IPS DF 19.7 (cell line): Measurements from ENCODE around the gene TMEM163.
"Not testable (repeated sequence)": the region's sequence is repeated elsewhere in the genome, so short reads cannot be mapped to it uniquely, and the experiment has no call there.

Experiments used
- DNase-seq: peaks from one replicate; pipeline ENCODE4 v3.0.0-alpha.2; 2013; ENCODE audit warnings: low read depth, low spot score

TMEM163 gene

DNA sequence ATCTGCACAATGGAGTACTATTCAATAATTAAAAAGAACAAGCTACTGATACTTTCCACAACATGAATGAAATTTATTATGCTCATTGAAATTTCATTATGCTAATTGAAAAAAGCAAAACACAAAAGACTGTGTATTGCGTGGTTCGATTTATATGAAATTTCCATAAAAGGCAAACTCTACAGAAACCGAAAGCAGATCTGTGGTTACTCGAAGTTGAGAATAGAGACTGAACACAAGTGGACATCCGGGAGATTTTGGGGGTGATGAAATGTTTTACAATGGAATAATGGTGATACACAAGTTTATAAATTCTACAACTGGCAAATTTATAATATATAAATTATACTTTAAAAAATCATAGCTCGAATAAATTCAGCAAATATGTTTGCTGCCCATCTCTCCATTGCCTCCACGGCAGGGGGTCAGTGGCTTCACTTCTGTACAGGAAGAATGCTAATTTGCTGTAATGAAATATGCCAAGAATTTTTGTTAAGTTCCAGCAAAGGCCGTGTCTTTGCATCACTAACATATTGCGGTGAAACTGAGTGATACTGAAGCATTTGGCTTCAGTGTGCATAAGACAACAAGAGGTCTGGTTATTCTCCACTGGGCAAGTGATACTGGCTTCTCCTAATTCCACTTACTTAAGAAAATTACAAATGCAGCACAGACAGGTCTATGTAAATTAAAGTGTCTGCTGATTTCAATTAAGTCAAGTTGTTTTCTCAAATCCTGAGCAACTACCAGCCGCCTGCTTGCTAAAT is 96.7 kb downstream of the TMEM163 start:
- DNase-seq, result no peak

DNA sequence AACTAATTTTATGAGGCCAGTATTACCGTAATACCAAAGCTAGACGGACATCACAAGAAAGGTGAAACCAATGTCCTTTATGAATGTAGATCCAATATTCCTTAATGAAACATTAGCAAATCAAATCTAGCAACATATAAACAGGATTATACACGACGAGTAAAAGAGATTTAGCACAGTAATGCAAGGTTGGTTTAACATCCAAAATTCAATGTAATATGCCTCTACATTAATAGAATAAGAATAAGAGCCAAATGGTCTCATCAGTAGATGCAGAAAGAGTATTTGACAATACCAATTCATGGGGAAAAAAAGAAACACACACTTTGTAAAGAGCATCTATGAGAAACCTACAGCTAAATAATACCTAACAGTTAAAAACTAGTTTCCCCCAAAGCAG is 99.5 kb downstream of the TMEM163 start:
- no peak for DNase-seq

DNA sequence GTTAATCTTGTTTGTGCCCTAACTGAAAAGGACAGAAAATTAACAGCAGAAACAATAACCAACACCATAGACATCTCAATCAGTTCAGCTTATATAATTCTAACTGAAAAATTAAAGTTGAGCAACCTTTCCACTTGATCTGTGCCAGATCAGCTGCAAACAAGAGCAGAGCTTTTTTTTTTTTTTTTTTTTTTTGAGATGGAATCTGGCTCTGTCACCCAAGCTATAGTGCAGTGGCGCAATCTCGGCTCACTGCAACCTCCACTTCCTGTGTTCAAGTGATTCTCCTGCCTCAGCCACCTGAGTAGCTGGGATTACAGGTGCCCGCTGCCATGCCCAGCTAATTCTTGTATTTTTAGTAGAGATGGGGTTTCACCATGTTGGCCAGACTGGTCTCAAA is 103.3 kb downstream of the TMEM163 start:
- DNase-seq, result not testable (repeated sequence)

DNA sequence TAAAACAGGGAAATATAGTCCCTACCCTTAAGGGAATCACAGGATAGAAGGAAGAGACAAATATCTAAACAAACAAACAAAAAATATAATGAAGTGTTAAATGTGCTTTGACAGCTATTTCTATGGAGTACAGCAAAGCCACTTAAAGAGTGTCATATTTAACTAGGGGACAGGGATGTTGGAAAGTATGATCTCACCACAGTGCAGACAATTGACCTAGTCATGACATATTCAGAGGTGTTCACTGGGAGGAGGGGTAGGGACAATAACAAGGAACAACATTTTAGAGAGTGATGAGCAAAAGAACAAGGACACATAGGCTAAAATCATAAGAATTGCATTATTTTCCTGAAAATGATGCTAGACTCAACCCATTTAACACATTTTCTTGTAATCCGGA is 107.5 kb downstream of the TMEM163 start:
- DNase-seq, result no peak

DNA sequence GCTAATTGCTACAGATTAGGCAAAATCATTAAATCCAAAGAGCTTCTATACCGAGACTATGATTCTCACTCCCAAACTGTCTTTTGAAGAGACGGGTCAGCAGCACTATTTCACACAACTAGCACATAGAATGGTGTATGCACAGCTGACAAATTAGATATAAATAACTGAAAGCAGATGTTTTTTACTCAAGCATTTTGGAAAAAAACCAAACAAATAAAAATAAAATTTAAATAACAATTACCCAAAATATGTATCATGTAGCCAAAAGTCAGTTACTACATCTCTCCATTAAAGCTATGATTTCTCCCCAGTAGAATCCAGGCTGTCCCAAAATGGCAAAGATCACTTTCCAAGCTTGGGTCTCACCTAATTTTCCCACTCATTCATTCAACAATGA is 107.9 kb downstream of the TMEM163 start:
- DNase-seq, result no peak

DNA sequence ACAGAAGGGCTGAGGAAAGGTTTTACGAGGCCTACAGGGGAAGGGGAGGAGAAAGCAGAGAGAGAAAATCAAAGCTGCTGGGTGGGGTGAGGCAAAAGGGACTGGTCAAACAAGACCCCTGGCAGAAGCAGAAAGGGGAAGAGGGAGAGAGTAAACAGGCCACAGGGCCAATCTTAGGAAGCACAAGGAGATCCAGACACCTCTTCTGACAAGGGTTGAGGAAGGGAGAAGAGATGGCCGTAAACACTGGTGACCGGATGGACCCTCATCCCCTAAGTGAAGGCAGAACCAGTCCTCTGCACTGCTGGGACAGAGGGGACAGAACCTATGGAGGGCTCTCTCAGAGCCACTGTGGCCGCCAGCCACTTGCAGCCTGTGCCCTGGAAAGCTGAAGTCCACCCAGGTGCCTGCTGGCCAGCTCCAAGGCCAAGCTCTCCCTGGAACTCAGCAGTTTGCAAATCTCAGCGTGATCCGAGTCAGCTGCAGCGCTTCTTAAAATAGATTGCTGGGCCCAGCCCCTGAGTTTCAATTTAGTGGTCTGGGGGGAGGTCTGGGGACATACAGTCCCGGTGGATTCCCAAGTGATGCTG is 108.8 kb downstream of the TMEM163 start:
- no peak for DNase-seq

DNA sequence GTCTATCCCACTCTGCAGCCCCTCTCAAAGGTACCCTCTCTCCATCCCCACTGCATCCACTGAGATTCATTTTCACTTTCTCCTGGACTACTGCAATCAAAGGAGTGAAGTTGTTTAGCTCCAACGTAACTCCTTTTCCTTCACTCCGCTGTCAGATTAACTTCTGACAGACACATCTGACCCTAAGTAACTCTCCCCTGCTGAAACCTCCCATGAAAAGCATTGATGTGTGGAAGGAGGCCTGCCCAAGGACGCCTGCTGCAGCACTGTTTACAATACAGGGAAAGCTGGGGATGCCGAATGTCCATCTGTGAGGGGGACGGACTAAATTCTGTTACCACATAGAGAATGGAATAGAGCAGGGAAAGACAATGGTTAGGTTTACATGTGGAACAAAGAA is 114.8 kb downstream of the TMEM163 start:
- no peak for DNase-seq

DNA sequence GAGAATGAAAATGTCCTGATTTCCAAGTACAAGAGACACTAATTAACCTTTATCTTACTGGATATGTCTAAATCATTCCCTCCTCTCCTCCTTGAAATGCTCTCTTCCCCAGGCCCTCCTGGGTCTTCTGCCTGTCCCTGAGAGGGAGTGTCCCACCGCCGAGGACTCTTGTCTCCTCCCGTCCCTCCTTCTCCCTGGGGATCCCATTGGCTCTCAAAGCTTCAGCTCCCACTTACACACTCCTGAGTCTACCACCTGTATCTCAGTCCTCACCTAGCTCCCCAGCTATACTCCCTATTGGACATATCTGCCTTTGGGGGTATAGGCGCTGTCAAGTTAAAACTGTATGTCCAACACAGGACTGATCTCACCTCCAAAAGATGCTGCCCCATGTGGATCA is 116.1 kb downstream of the TMEM163 start:
- DNase-seq, result no peak

DNA sequence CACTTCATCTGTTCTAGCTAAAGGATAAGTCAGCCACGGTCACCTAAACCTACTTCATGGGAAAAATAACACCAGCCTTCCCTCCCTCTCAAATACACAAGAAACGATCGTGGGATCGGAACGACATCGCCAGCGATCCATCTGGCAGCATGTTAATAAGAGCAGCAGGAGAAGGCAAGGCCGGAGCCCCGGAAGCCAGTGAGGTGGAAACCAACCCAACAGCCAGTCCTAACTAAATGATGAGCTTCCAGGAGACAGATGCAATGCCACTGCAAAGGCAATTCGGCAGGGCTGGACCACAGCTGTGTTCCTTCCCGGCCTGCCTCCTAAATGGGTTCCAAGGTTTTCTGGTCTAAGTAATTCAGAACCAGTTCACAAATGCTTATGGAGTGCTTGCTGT is 117.5 kb downstream of the TMEM163 start:
- no peak for DNase-seq

DNA sequence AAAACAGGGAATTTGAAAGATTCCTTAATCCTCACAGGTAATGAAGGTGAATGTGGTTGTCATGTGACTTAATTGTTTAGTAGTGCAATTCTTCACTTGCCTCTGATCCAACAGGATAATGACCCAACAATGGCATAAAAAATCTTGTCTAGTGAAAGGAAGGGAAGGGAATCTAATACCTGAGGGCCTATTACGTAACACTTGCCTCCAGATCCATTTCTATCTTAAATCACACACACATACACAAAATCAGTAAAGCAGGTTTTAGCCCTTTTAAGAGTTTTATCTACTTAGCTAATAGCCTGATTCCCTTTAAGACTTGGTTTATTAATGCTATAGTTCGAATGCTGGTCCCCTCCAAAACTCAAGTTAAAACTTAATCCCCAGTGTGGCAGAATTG is 118.6 kb downstream of the TMEM163 start:
- no peak for DNase-seq

DNA sequence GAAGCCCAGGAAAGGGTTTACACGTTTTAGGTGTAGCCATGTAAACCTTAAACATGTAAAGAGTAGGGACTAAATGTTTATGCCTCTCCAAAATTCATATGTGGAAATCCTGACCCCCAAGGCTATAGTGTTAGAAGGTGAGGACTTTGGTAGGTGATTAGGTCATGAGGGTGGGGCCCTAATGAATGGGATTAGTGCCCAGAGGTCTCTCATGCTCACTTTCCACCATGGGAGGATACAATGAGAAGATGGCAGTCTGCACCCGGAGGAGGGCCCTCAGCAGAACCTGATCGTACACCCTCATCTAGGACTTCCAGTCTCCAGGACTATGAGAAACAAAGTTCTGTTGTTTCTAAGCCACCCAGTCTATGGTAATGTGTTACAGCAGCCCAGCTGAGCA is 119.6 kb downstream of the TMEM163 start:
- no peak for DNase-seq

DNA sequence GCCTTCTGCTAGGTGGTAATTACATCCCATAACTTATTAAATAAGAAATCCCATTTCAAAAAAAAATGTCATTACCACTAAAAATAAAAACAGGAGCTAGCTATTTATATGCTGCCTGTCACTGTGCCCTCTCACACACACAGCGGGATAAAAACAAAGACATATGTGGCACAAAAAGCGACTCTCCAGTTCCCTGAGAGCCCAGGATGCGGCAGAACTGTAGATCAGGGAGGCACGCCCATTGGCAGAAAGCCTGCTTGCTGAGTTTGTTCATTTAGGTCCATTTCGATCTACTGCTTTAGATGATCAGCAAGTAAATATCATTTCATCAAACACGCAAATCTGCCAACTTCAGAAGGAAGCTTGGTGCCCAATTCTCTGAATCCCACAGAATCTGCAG is 124.4 kb downstream of the TMEM163 start:
- no peak for DNase-seq

DNA sequence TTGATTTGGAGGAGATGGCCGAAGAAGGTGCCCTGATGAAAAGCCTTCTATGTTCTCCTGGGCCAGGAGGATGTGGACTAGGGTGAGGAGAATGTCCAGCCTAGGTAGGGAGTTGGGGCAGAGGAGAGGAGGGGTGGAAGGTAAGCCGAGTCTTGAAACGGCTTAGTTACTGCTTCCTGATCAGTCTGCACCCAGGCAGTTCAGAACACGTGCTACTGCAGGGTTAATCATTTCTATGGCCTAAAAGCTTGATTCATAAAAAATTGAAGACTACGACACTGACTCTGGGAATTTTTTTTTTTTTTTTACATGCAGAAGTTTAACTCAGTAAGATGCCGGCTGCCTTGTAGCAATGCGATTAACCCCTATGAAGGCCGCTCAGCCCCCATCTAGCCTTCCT is 125.3 kb downstream of the TMEM163 start:
- no peak for DNase-seq

DNA sequence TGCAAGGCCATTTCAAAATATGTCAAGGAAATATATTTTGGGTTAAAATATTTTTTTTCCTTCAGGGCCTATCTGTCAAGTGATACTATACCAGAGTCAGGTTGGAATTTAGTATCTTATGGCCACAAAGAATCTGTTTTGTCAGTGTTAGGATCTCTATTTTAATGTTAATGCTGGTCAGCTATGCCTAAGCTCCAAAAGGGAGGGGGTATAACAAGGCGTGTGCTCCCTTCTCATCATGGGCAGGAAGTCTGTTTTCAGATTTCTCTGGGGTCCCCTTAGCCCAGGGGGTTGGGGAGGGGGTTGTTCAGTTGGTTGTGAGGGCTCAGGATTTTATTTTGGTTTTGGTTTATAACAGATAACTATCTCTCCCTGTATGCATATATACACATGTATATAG is 126.4 kb downstream of the TMEM163 start:
- no peak for DNase-seq

DNA sequence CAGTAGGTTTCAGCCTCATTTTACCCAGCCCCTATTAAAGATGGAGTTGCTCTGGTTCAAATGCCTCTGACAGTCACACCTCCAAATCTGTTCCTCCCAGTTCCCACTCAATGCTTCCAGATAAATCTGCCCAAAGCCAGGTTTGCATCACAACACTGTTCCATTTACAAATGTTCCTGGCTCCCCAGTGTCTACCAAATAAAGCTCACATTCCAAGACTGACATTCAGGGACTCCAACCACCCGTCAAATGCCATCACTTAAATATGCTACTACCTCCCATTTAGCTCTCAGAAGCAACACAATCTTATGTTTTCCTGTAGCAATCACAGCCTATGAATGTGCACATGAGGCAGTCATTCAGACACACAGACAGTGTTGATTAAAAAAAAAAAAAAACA is 127.3 kb downstream of the TMEM163 start:
- no peak for DNase-seq

DNA sequence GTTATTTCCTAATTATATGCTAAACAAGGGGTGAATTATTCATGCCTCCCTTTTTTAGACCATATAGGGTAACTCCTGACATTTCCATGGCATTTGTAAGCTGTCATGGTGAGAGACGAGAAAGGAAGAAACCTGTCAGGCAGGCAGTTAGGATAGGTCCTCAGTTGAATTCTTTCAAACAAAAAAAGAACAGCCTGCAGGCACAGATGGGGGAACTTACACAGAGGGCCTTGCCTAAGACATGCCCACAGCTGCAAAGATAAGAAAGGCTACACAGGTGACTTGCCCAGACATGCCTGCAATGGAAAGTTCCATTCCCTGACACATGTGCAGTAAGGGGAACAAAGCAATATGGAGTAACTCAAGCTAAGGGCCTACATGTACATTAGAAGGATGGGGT is 128.1 kb downstream of the TMEM163 start:
- DNase-seq, result no peak

DNA sequence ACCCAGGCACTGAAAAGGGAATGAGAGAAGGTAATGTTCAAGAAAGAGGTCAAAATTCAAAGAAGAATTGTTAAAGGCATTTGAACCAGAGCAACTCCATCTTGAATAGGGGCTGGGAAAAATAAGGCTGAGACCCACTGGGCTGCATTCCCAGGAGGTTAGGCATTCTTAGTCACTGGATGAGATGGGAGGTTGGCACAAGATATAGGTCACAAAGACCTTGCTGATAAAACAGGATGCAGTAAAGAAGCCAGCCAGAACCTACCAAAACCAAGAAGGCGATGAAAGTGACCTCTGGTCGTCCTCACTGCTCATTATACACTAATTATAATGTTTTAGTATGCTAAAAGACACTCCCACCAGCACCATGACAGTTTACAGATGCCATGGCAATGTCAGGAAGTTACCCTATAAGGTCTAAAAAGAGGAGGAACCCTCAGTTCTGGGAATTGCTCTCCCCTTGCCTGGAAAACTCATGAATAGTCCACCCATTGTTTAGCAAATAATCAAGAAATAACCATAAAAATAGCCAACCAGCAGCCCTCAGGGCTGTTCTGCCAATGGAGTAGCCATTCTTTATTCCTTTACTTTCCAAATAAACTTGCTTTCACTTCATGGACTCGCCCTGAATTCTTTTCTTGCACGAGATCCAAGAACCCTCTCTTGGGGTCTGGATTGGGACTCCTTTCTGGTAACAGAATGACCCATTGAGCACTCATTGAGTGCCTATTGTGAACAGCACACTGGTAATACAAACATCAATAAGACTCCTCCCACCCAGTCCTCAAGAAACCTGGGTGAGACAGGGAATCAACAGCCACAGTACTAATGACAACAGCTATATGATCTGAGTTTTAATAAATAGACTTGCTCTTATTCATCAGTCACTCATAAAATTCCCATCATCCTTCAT is 129.4 kb downstream of the TMEM163 start:
- DNase-seq, result not testable (repeated sequence)

DNA sequence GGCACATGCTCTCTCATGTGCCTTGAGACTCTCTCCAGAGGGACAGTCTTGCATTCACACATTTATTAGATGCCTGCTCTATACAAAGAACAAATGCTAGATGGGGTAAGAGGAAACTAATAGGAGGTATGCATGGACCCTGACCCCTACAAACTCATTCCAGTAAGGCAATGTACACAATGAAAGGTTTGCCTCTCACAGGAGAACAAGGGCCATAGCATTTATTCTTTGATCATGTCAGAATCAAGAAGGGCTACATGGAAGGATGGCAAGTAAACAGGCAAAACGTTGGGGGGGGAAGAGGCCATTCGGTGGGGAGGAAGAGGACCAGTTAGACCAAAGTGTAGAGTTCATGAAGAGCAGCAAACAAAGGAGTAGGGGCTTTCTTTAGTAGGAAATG is 130.2 kb downstream of the TMEM163 start:
- no peak for DNase-seq

DNA sequence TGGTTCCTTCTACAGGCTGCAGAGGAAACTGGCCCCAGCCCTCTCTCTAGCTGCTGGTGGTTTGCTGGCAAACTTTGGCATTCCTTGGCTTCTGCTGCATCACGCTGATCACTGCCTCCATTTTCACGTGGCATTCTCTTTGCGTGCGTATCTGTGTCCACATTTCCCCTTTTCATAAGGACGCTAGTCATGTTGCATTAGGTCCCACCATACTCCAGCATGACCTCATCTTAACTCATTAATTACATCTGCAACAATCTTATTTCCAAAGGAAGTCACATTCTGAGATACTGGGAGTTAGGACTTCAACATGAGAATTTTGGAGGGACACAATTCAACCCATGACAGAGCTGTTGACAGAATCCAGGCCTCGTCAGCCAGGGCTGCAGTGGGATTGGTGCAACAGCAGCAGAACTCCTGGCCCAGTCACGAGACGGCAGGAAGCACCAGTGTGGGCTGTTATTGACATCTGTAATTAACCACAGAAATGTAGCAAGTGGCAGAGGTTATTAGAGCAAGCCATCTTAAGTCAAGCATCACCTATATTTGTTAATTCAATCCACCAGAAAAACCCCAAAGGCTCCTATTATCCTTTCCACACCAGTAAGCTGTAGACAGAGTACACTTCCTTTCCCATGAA is 132.4 kb downstream of the TMEM163 start:
- no peak for DNase-seq

DNA sequence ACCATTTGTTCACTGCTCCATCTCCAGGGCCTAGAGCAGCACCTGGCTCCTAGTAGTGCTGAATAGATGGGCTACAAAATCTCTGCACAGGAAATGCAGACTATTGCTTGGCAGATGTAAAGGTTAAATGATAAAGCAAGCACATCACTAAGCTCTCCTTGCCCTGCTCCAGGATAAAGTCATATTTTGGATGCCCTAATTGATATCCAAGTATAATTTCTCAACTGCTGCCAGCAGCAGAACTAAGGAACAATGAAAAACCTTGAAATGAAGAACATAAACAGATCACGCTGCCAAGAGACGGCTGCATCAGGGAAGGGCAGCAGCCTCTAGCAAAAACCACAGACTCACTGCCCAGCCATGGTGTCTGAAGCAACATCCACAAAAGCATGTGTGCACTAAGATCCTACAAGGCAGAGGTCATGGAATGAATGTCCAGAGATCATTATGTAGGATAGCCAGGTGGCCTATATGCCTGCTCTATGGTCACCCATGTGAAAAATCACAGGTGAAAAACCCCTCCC is 134.7 kb downstream of the TMEM163 start:
- DNase-seq, result no peak

DNA sequence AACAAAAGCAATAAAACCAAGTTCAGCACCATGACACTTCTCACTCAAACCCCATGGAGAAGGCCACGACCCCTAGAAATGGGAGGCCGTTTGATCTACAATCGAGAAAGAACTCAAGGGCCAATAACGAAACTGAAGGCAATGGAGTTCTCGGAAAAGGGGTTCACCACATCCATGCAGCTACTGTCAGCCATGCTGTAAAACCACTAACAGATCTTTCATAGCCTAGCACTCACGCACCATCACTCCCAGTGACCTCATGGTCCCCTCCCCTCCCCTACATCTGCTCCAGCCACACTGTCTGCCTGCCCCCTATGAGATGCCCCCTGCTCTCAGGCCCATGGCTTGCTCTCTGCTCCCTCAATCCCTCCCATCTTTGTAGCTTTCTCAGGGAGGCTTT is 135.3 kb downstream of the TMEM163 start:
- DNase-seq, result no peak

DNA sequence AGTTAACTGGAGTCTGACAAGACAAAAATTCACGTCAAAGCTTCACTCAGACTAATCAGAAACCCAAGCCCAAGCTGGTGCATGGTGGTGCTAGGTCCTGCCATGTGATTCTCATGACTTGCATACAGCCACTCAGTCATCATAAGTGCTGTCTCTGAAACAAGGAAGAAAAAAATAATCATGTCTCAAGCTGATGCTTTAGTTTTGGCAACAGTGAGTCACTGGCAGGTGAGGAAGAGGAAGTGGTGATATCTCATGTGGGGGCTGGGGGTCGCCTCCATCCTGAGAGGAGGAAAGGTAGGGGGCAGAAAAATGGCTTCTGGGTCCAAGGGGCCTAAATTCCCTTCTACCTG is 136.3 kb downstream of the TMEM163 start:
- no peak for DNase-seq
